Measurements from ENCODE around the gene SLC38A9.

DNA sequence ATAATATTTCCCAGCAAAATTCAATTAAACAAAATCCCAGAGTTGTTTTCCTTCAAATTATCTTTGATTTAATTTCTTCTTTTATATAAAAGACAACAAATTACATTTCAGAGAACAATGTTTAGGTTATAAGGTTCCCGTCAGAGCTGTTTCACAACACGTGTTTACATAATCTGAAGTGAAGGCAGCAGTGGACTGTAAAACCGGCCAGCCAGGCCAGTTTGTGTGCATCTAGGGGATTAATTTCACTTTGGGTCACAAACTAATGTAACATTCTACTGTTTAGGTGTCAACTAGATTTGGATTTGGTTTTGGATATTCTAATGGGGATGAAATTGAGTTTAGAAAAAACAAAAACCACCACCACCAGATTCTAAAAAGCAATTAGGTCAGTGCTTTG is 90.9 kb downstream of the SLC38A9 start:
- TF ChIP-seq, protein P1, sequence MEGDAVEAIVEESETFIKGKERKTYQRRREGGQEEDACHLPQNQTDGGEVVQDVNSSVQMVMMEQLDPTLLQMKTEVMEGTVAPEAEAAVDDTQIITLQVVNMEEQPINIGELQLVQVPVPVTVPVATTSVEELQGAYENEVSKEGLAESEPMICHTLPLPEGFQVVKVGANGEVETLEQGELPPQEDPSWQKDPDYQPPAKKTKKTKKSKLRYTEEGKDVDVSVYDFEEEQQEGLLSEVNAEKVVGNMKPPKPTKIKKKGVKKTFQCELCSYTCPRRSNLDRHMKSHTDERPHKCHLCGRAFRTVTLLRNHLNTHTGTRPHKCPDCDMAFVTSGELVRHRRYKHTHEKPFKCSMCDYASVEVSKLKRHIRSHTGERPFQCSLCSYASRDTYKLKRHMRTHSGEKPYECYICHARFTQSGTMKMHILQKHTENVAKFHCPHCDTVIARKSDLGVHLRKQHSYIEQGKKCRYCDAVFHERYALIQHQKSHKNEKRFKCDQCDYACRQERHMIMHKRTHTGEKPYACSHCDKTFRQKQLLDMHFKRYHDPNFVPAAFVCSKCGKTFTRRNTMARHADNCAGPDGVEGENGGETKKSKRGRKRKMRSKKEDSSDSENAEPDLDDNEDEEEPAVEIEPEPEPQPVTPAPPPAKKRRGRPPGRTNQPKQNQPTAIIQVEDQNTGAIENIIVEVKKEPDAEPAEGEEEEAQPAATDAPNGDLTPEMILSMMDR (IDR thresholded peaks at IDR 0.05), result no peak
- no peak for TF ChIP-seq POLR2A (IDR thresholded peaks at IDR 0.05)

Data from testis (tissue), 2 donors.